IPS-20b (cell line): Measurements from ENCODE around the gene HECW1.
A peak's percentile ranks its signal among the peaks of the same experiment; 100 is the strongest.
"Not testable (repeated sequence)": the region's sequence is repeated elsewhere in the genome, so short reads cannot be mapped to it uniquely, and the experiment has no call there.

Source experiments
- H3K27ac ChIP-seq: one replicate; pipeline ENCODE4 v1.5.1; 2013; ENCODE audit warnings: low read length
- H3K27me3 ChIP-seq: 2 replicates; pipeline ENCODE4 v1.6.1; 2013; ENCODE audit warnings: mild to moderate bottlenecking, low read length, inconsistent platforms; ENCODE audit not compliant: insufficient read depth
- H3K36me3 ChIP-seq: 2 replicates; pipeline ENCODE4 v1.6.1; 2013; ENCODE audit warnings: low read depth, mild to moderate bottlenecking, inconsistent platforms, low read length, moderate library complexity; ENCODE audit not compliant: insufficient read depth
- H3K4me1 ChIP-seq: 2 replicates; pipeline ENCODE4 v1.6.1; 2013; ENCODE audit warnings: mild to moderate bottlenecking, control low read depth, inconsistent platforms, low read length, moderate library complexity; ENCODE audit not compliant: insufficient read depth
- H3K4me3 ChIP-seq: 2 replicates; pipeline ENCODE4 v1.5.1; 2013; ENCODE audit warnings: mild to moderate bottlenecking, low read length, inconsistent platforms
- H3K9ac ChIP-seq: 2 replicates; pipeline ENCODE4 v1.6.1; 2013; ENCODE audit warnings: low read depth, mild to moderate bottlenecking, inconsistent platforms, low read length, moderate library complexity
- H3K9me3 ChIP-seq: 2 replicates; pipeline ENCODE4 v1.6.1; 2013; ENCODE audit warnings: mild to moderate bottlenecking, low read depth, low read length, inconsistent platforms; ENCODE audit not compliant: insufficient read depth

The HECW1 gene

GRCh38 chr7:43569424-43569823, 457.0 kb downstream of the HECW1 start:
- Histone ChIP-seq H3K4me3 (no peak overlapping the region), H3K36me3 (no peaks in the 10 kb centered on the region), H3K4me1 (no peaks in the 10 kb centered on the region), H3K9me3 (no peaks in the 10 kb centered on the region), H3K9ac (no peak overlapping the region), H3K27ac (no peak overlapping the region), H3K27me3 (no peaks in the 10 kb centered on the region)

DNA sequence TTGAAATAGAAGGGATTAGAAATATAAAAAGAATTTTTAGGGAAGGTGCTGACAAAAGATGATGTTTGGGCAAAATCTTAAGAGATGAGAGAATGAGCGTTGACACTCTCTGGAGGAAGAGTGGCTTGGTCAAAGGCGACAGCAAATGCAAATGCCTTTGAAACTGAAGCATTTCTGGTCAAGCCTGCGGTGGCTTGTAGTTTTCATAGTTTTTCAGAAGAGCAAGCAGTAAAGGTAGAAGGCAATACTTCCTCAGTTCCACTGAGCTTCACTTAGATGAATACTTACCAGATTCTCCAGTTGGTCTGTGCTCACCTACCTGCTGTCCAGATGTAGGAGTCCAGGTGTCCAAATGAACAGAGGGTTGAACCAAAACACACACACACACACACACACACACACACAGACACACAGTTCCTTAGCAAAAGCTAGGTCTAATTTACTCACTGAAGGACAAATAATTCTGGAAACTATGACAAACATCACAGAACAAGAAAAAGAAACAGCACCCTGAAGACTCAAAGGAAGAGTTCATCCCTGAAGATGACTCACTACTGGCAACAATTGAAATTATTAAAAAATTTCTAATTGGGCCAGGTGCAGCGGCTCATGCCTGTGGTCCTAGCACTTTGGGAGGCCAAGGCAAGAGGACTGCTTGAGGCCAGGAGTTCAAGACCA, 458.4 kb downstream of the HECW1 start:
- Histone ChIP-seq H3K9me3 (no peaks in the 10 kb centered on the region), H3K9ac (no peak overlapping the region), H3K4me3 (no peak overlapping the region), H3K27ac (no peak overlapping the region), H3K36me3 (no peaks in the 10 kb centered on the region), H3K4me1 (no peaks in the 10 kb centered on the region), H3K27me3 (no peaks in the 10 kb centered on the region)

GRCh38 chr7:43572516-43573049, 460.1 kb downstream of the HECW1 start:
- no peak overlapping the region for H3K4me3 ChIP-seq
- no peaks in the 10 kb centered on the region for H3K9me3 ChIP-seq
- H3K36me3 ChIP-seq = no peaks in the 10 kb centered on the region
- H3K27me3 ChIP-seq = no peaks in the 10 kb centered on the region
- no peak overlapping the region for H3K9ac ChIP-seq
- H3K27ac ChIP-seq = no peak overlapping the region
- H3K4me1 ChIP-seq = peaks cover 5% of the 10 kb centered on the region; the same call in 1 of the 2 replicates

DNA sequence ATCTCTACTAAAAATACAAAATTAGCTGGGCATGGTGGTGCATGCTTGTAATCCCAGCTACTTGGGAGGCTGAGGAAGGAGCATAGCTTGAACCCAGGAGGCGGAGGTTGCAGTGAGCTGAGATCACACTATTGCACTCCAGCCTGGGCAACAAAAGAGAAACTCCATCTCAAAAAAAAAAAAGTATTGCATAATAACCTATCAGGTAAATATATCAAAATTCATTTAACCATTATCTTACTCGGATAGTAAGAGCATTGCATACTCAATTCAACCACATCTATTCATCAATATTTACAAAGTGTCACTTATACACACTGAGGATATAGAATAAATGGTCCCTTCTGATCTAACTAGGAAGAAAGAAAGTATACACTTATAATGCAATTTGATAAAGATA, 461.4 kb downstream of the HECW1 start:
- not testable (repeated sequence) for H3K9ac ChIP-seq, H3K4me1 ChIP-seq, H3K36me3 ChIP-seq, H3K27me3 ChIP-seq, H3K27ac ChIP-seq, H3K4me3 ChIP-seq, H3K9me3 ChIP-seq

DNA sequence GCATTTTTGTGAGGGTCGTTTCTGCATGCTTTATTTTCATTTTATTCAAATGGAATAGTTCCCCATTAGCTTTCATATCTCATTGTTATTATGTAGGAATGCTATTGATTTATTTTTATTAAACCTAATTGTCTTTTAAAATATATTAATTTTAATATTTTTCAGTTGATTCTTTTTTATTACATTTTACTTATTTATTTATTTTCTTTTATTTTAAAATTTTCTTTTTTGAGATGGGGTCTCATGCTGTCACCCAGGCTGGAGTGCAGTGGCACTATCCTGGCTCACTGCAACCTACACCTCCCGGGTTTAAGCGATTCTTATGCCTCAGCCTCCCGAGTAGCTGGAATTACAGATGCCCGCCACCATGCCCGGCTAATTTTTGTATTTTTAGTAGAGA, 463.1 kb downstream of the HECW1 start:
- peaks cover 8% of the 10 kb centered on the region; the same call in 1 of the 2 replicates for H3K4me1 ChIP-seq

GRCh38 chr7:43576241-43576640, 463.8 kb downstream of the HECW1 start:
- Histone ChIP-seq H3K9me3 (no peaks in the 10 kb centered on the region), H3K36me3 (no peaks in the 10 kb centered on the region), H3K4me1 (peaks cover 8% of the 10 kb centered on the region; the same call in 1 of the 2 replicates)

More for the DNA sequence above, 463.1 kb downstream of the HECW1 start:
- Histone ChIP-seq H3K36me3 (no peaks in the 10 kb centered on the region), H3K4me3 (no peak overlapping the region), H3K9ac (no peak overlapping the region), H3K27ac (no peak overlapping the region), H3K9me3 (no peaks in the 10 kb centered on the region), H3K27me3 (no peaks in the 10 kb centered on the region)

DNA sequence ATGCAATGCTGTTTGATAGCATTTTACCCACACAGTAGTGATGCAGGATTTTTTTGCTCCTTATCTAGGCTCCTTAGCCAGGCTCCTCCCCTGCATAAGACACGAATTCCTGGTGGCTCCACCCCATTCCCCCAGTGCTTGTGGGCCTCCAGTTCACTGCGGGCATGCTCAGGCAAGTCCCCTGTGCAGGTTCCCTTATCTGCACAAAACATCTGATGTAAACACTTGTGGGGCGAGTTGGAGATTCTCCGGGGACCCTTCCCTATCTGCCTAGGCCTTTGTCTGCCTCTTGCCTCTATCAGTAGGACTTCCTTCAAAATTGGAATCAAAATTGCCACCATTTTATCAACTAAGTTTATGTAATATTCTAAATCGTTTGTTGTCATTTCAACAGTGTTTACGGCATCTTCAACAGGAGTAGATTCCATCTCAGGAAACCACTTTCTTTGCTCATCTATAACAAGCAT, 465.1 kb downstream of the HECW1 start:
- H3K36me3 ChIP-seq = no peaks in the 10 kb centered on the region
- no peak overlapping the region for H3K27ac ChIP-seq
- H3K4me3 ChIP-seq = no peak overlapping the region
- no peak overlapping the region for H3K9ac ChIP-seq
- H3K9me3 ChIP-seq = no peaks in the 10 kb centered on the region
- H3K4me1 ChIP-seq = peaks cover 8% of the 10 kb centered on the region; the same call in 1 of the 2 replicates
- H3K27me3 ChIP-seq = 0 out of 2 replicates have a peak, but pooled peaks cover 7% of the 10 kb centered on the region

More at GRCh38 chr7:43576241-43576640, 463.8 kb downstream of the HECW1 start:
- H3K9ac ChIP-seq = no peak overlapping the region
- no peak overlapping the region for H3K4me3 ChIP-seq
- no peak overlapping the region for H3K27ac ChIP-seq
- no peaks in the 10 kb centered on the region for H3K27me3 ChIP-seq

GRCh38 chr7:43582503-43583423, 470.3 kb downstream of the HECW1 start, which contains the start of gene STK17A:
Gene STK17A (plus strand): TSS chr7:43583108. CDS start chr7:43583244, 136 bp downstream.
- peak within 1 kb of the TSS; percentile 87 for H3K4me3 ChIP-seq
- no peak within 1 kb of the TSS for H3K27ac ChIP-seq
- H3K9ac ChIP-seq = peak within 1 kb of the TSS; percentile 72; the same call in 1 of the 2 replicates
- peaks cover 4% of the 10 kb centered on the region; the same call in 1 of the 2 replicates for H3K4me1 ChIP-seq
- no peaks in the 10 kb centered on the region for H3K9me3 ChIP-seq
- no peaks in the 10 kb centered on the region for H3K36me3 ChIP-seq
- H3K27me3 ChIP-seq = peaks cover 22% of the 10 kb centered on the region

DNA sequence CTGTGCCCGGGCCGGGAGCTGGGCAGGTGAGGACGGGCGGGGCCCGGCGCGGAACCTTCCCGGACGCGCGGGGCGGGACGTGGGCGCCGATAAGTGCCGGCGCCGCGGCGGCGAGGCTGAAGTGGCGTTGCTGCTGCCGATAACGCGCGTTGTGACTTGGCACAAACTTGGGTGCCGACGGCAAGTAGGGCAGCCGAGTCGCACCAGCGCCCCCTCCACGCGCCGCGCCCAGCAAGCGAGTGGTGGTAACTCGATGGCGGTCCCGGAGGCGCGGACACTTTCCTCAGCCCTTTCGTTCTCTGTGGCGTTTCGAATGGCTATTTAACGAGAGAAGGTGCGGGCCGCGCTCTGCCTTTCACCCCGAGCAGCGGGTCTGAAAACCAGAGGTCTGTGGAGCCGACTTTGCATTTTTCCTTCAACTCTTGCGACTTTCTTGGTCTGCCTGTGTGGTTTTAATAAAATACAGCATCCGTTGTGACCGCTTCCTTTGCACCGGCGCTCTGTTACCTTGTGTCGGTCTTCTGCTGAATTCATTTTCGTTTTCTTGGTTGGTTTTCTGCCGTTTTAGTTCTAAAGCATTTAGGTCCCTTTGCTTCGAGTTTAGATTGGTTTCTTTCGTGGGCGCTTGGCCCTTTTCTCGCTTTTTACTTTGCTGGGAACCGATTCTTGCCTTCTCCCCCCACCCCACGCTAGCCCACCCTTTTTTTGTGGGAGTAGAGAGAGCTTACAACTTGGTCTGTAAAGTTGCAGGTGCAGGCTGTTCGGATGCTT, 471.2 kb downstream of the HECW1 start:
- Histone ChIP-seq H3K36me3 (no peaks in the 10 kb centered on the region), H3K4me3 (peak overlapping the region; percentile 87), H3K9me3 (no peaks in the 10 kb centered on the region), H3K27ac (no peak overlapping the region), H3K27me3 (peaks cover 22% of the 10 kb centered on the region), H3K4me1 (peaks cover 4% of the 10 kb centered on the region; the same call in 1 of the 2 replicates), H3K9ac (peak overlapping the region; percentile 72; the same call in 1 of the 2 replicates)

GRCh38 chr7:43584195-43584586, 471.7 kb downstream of the HECW1 start:
- H3K9ac ChIP-seq = peak overlapping the region; percentile 72; the same call in 1 of the 2 replicates
- peak overlapping the region; percentile 87 for H3K4me3 ChIP-seq
- H3K36me3 ChIP-seq = no peaks in the 10 kb centered on the region
- H3K4me1 ChIP-seq = peaks cover 4% of the 10 kb centered on the region; the same call in 1 of the 2 replicates
- no peaks in the 10 kb centered on the region for H3K9me3 ChIP-seq
- peaks cover 22% of the 10 kb centered on the region for H3K27me3 ChIP-seq
- H3K27ac ChIP-seq = no peak overlapping the region

GRCh38 chr7:43584733-43585132, 472.3 kb downstream of the HECW1 start:
- Histone ChIP-seq H3K4me3 (peak overlapping the region; percentile 87; the same call in 1 of the 2 replicates), H3K27me3 (peaks cover 22% of the 10 kb centered on the region)
- not testable (repeated sequence) for H3K4me1 ChIP-seq, H3K9ac ChIP-seq, H3K27ac ChIP-seq, H3K36me3 ChIP-seq, H3K9me3 ChIP-seq
